SKM-1 (cell line): ENCODE results near the gene HNRNPCL1.
"Not testable (repeated sequence)": the region's sequence is repeated elsewhere in the genome, so short reads cannot be mapped to it uniquely, and the experiment has no call there.

ENCODE experiments used
- DNase-seq: peaks from one replicate; lab custom pipeline; 2025; ENCODE audit not compliant: unreplicated experiment; lab: John Stamatoyannopoulos, UW

The HNRNPCL1 gene

DNA sequence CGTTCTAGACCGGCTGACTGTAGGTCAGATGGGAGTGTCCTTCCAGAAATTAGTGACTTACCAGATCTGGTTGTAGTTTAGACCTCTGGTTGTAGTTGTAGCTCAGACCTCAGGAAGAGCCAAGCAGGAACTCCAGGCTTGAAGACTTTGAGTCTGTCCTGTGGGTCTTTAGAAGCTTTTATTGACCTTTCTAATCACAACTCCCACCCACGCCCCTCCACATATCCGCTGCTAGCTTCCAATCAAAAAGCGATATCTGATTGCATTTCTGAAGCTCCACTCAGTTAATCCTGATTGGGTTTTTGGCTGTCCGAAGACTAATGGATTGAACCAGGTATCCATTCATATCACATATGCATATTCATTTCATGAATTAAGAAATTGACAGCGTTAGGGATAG is at the start of gene HNRNPCL1:
Gene HNRNPCL1, minus strand, starts transcription at position 101 of the 400 bp plus-strand sequence. CDS start 431 bp downstream, outside the sequence.
- DNase-seq = not testable (repeated sequence)

DNA sequence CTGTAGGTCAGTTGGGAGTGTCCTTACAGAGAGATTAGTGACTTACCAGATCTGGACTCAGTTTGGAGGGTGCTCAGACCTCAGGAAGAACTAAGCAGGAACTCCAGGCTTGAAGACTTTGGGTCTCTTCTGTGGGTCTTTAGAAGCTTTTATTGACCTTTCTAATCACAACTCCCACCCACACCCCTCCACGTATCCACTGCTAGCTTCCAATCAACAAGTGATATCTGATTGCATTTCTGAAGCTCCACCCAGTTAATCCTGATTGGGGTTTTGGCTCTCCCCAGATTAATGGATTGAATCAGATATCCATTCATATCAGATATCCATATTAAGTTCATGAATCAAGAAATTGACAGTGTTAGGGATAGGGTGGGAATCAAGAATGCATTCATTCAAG is 49.6 kb upstream of the HNRNPCL1 start, which contains the start of gene PRAMEF10:
Gene PRAMEF10, minus strand, starts transcription at position 101 of the 400 bp plus-strand sequence. CDS start 2,423 bp downstream, outside the sequence.
- not testable (repeated sequence) for DNase-seq

DNA sequence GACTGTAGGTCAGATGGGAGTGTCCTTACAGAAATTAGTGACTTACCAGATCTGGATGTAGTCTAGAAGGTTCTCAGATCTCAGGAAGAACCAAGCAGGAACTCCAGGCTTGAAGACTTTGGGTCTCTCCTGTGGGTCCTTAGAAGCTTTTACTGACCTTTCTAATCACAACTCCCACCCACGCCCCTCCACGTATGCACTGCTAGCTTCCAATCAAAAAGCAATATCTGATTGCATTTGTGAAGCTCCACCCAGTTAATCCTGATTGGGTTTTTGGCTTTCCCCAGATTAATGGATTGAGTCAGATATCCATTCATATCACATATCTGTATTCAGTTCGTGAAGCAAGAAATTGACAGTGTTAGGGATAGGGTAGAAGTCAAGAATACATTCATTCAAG is 37.6 kb upstream of the HNRNPCL1 start, which contains the start of gene PRAMEF4:
Gene PRAMEF4, minus strand, starts transcription at position 101 of the 400 bp plus-strand sequence. CDS start 2,807 bp downstream, outside the sequence.
- not testable (repeated sequence) for DNase-seq

DNA sequence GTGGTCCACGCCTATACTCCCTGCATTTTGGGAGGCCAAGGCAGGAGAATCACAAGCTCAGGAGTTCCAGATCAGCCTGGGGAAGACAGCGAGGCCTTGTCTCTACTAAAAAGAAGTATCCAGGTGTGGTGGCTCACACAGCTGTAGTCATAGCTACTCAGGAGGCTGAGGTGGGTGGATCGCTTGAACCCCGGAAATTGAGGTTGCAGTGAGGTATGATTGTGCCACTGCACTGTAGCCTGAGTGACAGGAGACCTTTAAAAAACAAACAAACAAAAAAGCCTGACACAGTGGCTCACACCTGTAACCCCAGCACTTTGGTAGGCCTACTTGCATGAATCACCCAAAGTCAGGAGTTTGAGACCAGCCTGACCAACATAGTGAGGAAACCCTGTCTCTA is 29.9 kb upstream of the HNRNPCL1 start:
- DNase-seq = not testable (repeated sequence)

DNA sequence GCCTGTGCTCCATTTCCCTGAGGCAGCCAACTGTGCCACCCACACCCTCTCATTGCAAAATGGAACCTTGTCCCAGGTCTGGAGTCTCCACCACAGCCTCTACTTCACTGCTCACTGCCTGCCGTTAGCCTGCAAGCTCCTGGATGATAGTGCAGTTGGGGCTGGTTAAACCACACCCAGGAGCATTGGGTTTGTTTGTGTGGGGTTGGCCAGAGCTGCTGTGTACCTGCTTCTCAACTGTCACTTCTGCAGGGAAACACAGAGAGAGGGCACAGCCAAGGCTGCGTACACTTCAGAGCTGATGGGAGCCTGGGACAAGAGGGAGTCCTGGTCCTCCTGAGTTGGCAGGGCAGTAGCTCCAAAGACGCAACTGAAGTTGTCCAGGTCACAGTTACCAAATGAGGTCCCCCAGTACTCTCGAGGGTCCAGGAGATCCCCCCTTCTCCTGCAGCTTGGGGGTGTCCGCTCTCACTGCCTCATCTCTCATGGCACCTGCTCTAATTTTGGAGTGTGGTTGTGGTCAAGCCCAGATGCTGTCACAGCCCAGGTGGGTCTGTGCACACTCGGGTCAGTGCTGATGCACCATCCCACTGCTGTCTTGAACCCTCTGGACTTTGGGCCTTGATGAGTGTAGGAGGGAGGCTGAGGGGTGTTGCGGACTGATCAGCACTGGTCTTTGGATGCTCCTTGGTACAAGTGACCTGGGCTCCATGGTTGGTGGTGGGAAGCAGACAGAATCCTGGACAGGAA is 14.8 kb upstream of the HNRNPCL1 start:
- DNase-seq = not testable (repeated sequence)

DNA sequence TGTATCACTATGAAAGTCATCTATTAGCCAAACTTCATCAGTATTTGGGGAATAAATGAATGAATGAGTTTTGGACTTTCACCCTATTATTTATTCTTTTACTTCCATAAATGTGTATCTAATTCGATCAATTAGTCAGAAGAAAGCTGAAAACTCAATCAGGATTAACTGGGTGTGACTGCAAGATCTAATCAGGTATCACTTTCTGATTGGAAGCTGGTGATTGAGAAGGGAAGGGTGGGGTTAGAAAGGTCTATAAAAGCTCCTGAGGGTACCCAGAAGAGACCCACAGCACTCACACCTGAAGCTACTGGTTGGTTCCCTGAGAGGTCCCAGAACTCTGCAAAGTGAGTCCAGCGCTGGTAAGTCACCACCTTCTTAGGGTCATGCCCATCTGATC is 8.3 kb upstream of the HNRNPCL1 start, which contains the start of gene PRAMEF2:
Gene PRAMEF2, plus strand, starts transcription at position 301 of the 400 bp plus-strand sequence. CDS start 1,924 bp downstream, outside the sequence.
- DNase-seq = not testable (repeated sequence)

DNA sequence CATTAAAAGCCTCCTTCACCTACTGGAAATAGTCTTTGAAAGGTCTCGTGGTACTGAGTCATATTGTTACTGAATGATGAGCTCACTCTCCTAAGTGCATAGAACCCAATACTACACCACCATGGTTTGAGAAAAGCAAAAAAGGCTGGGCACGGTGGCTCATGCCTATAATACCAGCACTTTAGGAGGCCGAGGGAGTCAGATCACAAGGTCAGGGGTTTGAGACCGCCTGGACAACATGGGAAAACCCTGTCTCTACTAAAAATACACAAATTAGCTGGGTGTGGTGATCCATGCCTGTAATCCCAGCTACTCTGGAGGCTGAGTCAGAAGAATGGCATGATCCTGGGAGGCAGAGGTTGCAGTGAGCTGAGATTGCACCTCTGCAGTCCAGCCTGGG is 3.3 kb upstream of the HNRNPCL1 start:
- DNase-seq = no peak

DNA sequence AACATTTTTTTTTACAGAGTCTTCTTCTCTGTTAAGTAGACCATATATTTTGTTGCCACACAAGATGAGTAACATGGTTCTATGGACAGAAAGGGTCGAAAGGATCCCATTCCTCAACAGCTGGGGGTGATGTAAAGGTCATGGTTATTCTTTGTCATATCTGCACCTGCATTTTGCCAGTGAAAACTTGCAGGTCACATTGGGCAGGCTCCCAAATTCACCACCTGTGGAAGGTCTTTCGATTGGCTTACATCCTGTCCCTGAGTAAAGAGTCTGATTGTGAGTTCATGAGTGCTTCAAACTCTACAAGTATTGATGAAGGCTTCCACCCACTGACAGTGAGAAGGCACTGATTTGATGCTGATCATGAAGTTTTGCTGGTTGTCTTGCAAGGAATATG is 15.3 kb downstream of the HNRNPCL1 start:
- DNase-seq = not testable (repeated sequence)

DNA sequence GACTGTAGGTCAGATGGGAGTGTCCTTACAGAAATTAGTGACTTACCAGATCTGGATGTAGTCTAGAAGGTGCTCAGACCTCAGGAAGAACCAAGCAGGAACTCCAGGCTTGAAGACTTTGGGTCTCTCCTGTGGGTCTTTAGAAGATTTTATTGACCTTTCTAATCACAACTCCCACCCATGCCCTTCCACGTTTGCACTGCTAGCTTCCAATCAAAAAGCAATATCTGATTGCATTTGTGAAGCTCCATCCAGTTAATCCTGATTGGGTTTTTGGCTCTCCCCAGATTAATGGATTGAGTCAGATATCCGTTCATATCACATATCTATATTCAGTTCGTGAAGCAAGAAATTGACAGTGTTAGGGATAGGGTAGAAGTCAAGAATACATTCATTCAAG is 17.2 kb downstream of the HNRNPCL1 start, which contains the start of gene PRAMEF11:
Gene PRAMEF11, minus strand, starts transcription at position 101 of the 400 bp plus-strand sequence. CDS start 2,621 bp downstream, outside the sequence.
- DNase-seq = not testable (repeated sequence)

DNA sequence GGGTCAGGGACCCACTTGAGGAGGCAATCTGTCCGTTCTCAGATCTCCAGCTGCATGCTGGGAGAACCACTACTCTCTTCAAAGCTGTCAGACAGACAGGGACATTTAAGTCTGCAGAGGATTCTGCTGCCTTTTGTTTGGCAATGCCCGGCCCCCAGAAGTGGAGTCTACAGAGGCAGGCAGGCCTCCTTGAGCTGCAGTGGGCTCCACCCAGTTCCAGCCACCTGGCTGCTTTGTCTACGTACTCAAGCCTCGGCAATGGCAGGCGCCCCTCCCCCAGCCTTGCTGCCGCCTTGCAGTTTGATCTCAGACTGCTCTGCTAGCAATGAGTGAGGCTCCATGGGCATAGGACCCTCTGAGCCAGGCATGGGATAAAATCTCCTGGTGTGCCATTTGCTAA is 29.5 kb downstream of the HNRNPCL1 start:
- not testable (repeated sequence) for DNase-seq

DNA sequence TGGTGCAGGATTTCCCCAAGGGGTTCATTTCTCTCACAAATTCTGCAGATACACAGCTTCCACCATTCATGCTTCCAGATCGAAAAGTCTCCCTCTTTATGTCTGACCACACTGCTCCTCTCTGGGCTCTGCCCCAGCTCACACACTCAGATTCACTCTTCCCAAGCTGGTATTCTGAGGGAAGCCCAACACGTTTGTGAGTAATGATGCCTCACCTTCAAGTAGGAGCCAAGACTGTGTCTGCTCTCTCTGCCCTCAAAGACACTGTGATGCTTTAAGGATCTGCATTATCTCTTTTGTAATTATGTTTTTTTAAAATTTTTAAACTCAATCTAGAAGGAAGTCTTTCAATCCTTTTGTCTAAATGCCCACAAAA is 37.1 kb downstream of the HNRNPCL1 start:
- no peak for DNase-seq

DNA sequence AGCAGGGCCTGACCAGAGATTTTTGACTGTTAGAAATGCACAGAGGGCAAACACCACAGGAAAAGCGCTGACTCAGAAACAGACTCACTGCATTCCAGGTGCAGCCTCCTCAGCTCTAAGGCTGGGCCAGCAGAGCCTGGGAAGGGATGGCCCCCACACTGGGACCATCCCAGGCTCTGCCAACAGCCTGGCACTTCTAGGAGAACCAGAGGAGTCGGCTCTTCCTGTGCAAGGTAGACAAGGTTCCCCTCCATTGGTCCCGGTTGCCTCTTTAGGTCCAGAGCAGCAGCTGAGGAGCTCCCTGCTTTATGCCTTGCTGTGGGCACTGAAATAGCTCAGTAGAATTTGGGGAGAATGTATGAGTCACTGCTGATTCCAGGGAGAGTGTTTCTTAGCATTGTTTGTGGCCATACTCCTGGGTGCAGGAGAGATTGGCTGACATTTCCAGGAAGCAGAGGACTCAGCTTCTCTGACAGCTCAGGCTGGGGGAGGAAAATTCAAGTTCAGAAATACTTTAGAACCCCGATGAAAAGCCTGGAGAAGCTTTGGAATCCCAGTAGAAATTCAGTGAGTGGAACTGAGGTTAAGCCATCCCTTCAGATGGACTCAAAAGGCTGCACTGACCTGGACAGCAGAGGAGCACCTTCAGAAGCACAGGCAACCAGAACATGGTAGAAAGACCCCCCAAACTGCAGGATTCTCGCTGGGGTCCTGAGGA is 37.7 kb downstream of the HNRNPCL1 start:
- no peak for DNase-seq

DNA sequence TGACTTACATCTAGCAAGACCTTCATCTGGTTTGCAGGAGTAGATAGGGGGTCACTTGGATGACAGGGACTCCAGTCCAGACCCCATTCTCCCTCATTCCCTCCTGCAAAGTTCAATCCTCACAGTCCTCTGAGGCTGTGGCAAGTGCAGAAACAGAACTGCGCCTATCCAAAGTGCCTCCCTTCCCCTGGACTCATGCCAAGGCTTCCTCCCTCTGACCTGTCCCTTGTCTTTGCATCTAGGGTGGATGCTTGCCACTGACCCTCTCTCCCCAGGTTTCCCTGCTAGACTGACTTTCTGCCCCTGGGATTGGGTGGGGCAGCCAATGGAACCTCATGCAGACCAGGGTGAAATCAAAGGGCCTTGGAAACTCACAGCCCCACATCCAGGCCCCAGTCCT is 38.6 kb downstream of the HNRNPCL1 start:
- no peak for DNase-seq

DNA sequence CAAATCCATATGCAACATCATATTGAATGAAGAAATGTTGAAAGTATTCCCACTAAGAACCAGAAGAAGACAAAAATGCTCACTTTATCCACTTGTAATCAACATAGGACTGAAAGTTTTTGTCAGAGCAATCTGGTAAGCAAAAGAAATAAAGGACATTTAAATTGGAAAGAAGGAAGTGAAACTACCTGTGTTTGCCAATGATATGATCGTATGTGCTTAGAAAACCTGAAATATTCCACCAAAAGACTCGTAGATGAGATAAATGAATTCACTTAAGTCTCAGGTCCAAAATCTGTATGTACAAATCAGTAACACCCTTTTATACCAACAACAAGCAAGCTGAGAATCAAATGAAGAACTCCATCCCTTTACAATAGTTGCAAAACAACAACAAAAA is 48.8 kb downstream of the HNRNPCL1 start:
- no peak for DNase-seq

DNA sequence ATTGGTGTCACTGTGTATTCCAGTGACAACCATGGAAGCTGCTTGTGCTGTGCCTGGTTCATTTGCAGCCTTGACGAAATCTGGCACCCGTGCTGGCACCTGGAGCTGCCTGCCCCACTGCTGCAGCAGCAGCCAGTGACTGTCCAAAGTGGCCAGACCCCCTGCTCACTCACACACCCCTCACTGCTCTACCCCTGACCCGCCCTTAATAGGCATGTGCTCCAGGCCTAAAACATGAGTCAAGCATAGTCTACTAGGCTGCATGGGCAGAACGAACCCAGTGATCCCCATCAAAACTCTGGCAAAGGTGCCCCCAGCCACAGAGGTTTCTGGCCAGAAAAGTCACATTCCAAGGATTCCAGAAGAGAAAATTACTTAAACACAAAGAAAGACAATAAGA is 49.6 kb downstream of the HNRNPCL1 start:
- DNase-seq = no peak
